GM11168 (cell line): ENCODE results near the gene EIF2B5.
"Not testable (repeated sequence)": the region's sequence is repeated elsewhere in the genome, so short reads cannot be mapped to it uniquely, and the experiment has no call there.

ENCODE experiments used
- in situ Hi-C: fragments of 300-500 bp; cut with MboI; formaldehyde crosslinking; loops from one replicate; pipeline ENCODE4 v1.12.0; 2022; ENCODE audit warnings: low sequenced_read_pairs; ENCODE audit not compliant: unreplicated experiment

The EIF2B5 gene

GRCh38 chr3:184145111-184145524 lies 10.0 kb downstream of the EIF2B5 start:
- in situ Hi-C loops, result no loop called here

GRCh38 chr3:184145751-184146270 lies 10.7 kb downstream of the EIF2B5 start:
- in situ Hi-C loops, result no loop called here

GRCh38 chr3:184148076-184148475 lies 12.9 kb downstream of the EIF2B5 start:
- in situ Hi-C loops, result no loop called here

- in situ Hi-C loops, result no loop called here
These were observed 14.0 kb downstream of the EIF2B5 start for GRCh38 chr3:184149123-184149522.

- in situ Hi-C loops, result not testable (repeated sequence)
These were observed 14.6 kb downstream of the EIF2B5 start for GRCh38 chr3:184149770-184150169.

GRCh38 chr3:184154885-184155643 lies 19.9 kb downstream of the EIF2B5 start, which contains the start of gene DVL3:
Gene DVL3, plus strand, starts transcription at chr3:184155377. Its CDS starts 259 bp downstream, at chr3:184155636.
- in situ Hi-C loops, result no loop called here

GRCh38 chr3:184155644-184156521 lies 20.7 kb downstream of the EIF2B5 start:
- in situ Hi-C loops, result no loop called here

GRCh38 chr3:184156522-184156955 lies 21.4 kb downstream of the EIF2B5 start:
- in situ Hi-C loops, result no loop called here

GRCh38 chr3:184157206-184157605 lies 22.0 kb downstream of the EIF2B5 start:
- in situ Hi-C loops, result no loop called here

GRCh38 chr3:184158404-184158803 lies 23.2 kb downstream of the EIF2B5 start:
- in situ Hi-C loops, result no loop called here

- in situ Hi-C loops, result no loop called here
These were observed 25.3 kb downstream of the EIF2B5 start for GRCh38 chr3:184160456-184160855.

GRCh38 chr3:184162571-184163070 lies 27.5 kb downstream of the EIF2B5 start:
- in situ Hi-C loops, result not testable (repeated sequence)

GRCh38 chr3:184164648-184165330 lies 29.6 kb downstream of the EIF2B5 start:
- in situ Hi-C loops, result no loop called here

- in situ Hi-C loops, result no loop called here
These were observed 30.4 kb downstream of the EIF2B5 start for GRCh38 chr3:184165543-184165942.

GRCh38 chr3:184166671-184167070 lies 31.5 kb downstream of the EIF2B5 start:
- in situ Hi-C loops, result no loop called here

GRCh38 chr3:184167786-184168185 lies 32.6 kb downstream of the EIF2B5 start:
- in situ Hi-C loops, result no loop called here

GRCh38 chr3:184168363-184169120 lies 33.4 kb downstream of the EIF2B5 start:
- in situ Hi-C loops, result no loop called here

GRCh38 chr3:184169896-184170875 lies 35.0 kb downstream of the EIF2B5 start:
- in situ Hi-C loops, result no loop called here
